WTC11 (cell line): ENCODE measurements around the gene CD37.

Source experiments
- CTCF ChIP-seq: fragments of 200-600 bp; IDR thresholded peaks from 2 replicates; pipeline ENCODE4 v1.8.0; 2022; ENCODE audit warnings: antibody characterized with exemption
- FOXJ3 ChIP-seq: sonication (generic); formaldehyde crosslinking; IDR thresholded peaks from 2 replicates; pipeline ENCODE4 v1.9.0; 2021; ENCODE audit warnings: missing genetic modification reagents, mild to moderate bottlenecking, borderline replicate concordance
- ZNF121 ChIP-seq: sonication (generic); formaldehyde crosslinking; IDR thresholded peaks from 2 replicates; pipeline ENCODE4 v1.8.0; 2023; ENCODE audit warnings: missing genetic modification reagents
- ZNF219 ChIP-seq: sonication (generic); formaldehyde crosslinking; IDR thresholded peaks from 2 replicates; pipeline ENCODE4 v1.8.0; 2023; ENCODE audit warnings: missing genetic modification reagents, mild to moderate bottlenecking, borderline replicate concordance
- ZNF425 ChIP-seq: fragments of 250-450 bp; sonication (Bioruptor Pico); conservative IDR thresholded peaks from 2 replicates; pipeline ENCODE4 v1.9.0; 2021; ENCODE audit warnings: mild to moderate bottlenecking

GRCh38 chr19:49382639-49383038 lies 47.4 kb downstream of the CD37 start:
- no peak for TF ChIP-seq ZNF121 (CRISPR knock-in tag)
- TF ChIP-seq ZNF425 (CRISPR knock-in tag), result no peak
- TF ChIP-seq ZNF219 (CRISPR knock-in tag), result no peak
- TF ChIP-seq FOXJ3 (CRISPR knock-in tag), result no peak
- no peak for TF ChIP-seq CTCF
